HG03432 (cell line): ENCODE data around the gene ABI2.

ENCODE experiments used
- ATAC-seq: cut with Tn5 transposase; IDR thresholded peaks from one replicate; pipeline ENCODE4 v1.9.1; 2021; ENCODE audit warnings: mild to moderate bottlenecking, moderate library complexity; ENCODE audit not compliant: unreplicated experiment

The ABI2 gene

DNA sequence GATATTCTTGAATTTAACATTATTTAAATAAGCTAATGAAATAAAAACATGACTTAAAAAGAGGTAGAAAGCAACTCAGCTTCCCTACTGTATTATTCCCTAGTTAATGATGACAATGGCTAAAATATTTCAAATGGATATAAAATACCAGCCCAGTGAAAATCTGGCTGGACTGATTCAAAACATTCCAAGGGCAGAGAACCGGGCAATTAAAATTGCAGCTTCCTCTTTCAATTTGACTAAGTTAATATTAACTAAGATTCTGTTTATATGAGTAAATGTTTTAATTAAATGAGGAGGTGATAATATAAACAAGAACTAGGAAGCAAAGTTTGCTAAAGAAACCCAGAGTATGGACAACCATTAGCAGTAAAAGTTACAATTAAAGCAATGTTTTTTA, 141.4 kb downstream of the ABI2 start:
- no peak for ATAC-seq

DNA sequence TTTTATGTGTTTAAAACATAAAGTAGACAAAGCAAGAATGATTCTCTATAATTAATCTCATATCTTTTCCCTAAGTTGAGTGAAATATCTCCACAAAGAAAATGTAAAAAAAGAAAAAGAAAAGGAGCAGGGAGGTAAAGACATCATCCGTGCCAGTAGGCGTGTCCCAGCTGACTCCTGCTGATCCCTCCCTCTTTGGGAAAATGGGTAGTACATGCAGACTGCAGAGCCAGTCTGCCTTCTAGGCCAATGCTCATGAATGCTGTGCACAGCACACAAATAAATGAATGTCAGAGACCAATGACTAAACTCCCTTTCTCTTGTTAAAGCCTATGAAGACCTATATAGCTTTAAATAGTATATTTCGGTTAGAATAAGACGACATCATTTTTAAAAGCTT, 142.2 kb downstream of the ABI2 start:
- no peak for ATAC-seq

- no peak for ATAC-seq
These were observed 143.1 kb downstream of the ABI2 start for GRCh38 chr2:203471323-203471722.

- no peak for ATAC-seq
These were observed 148.7 kb downstream of the ABI2 start for GRCh38 chr2:203476881-203477280.

GRCh38 chr2:203480623-203481022, 152.4 kb downstream of the ABI2 start:
- ATAC-seq = no peak

DNA sequence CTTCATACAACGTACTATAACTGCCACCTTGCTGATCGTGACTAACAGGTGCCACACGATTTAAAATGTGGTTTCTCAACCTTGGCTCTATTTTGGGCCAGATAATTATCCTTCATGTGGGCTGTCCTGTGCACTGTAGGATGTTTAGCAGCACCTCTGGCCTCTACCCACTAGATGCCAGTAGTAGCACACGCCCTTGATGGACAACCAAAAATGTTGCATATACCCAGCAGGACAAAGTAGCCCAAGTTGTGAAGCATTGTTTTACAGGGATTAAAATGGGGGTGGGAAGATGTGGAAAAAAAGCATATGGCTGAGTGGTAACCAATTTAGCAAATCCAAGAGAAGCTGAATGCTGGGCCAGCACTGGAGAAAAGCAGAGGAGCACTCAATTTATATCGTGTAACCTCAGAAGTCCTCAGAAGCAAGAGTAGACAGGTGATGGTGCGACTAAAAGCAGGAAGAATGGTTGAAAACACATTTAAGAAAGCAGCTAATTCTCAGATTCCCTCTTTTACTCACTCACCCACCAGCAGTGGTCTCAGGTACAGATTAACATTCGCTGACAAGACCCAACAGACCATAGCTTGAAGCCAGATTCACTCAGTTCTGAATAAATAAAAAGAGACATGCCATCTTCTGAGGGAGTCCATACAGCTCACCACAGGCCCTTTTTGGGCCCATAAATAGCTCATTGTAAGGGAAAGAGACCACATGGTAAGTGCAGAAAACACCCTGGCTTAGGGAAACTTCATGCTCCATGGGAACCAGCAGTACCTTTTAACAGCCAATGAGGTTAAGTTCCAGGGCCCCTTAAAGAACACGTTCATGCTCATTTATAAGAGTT, 156.3 kb downstream of the ABI2 start:
- no peak for ATAC-seq

- no peak for ATAC-seq
These were observed 161.3 kb downstream of the ABI2 start for GRCh38 chr2:203489531-203489930.

DNA sequence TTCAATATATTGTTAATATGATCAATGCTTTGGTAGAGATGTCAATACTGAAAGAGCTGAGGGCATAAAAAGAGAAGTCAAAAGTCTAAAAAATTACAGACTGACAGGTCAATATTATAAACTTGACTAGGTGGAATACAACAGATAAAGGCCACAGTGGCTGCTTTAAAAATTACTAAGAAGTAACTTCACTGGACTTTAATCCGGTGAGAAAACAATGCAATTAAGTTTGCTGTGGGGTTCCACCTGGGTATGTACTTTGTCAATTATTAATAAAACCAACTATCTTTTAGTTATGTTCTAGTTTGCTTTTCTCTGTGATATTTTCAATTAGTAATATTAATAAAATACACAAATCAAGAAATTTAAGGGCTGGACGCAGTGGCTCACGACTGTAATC, 162.2 kb downstream of the ABI2 start:
- ATAC-seq = no peak

- no peak for ATAC-seq
These were observed 164.8 kb downstream of the ABI2 start for GRCh38 chr2:203492965-203493364.
